Stimulated activated CD8-positive, alpha-beta memory T cell treated with anti-CD3 and anti-CD28 coated beads, Interleukin-15, amount 100 ng/mL, for 24 hours (primary cell): ENCODE results near the gene PREP.
"Not testable (repeated sequence)": the region's sequence is repeated elsewhere in the genome, so short reads cannot be mapped to it uniquely, and the experiment has no call there.

ENCODE experiments used
- DNase-seq: peaks from one replicate; pipeline ENCODE4 v3.0.0-alpha.2; 2020; ENCODE audit warnings: low read depth

PREP gene

DNA sequence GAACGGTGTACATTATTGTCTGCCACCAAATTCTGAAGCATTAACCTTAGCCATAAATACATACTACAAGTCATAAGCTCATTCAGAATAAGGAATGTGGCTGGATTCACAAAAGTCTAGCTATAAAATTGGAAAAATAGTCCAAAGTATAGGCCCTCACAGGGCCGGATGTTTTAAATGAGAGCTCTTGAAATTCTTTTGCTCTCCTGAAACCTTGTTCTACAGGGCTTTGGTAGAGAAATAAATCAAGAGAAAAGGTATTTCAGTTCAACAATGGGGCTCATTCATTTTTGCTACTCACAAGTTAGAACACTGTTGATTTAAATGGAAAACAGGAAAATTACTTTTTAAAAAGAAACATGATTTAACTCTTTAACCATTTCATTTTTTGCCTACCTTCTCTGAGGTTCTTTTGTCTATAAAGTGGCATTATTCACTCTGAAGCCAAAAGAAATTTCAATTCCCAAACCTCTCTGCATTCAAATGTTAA is 58.0 kb downstream of the PREP start:
- DNase-seq: no peak

DNA sequence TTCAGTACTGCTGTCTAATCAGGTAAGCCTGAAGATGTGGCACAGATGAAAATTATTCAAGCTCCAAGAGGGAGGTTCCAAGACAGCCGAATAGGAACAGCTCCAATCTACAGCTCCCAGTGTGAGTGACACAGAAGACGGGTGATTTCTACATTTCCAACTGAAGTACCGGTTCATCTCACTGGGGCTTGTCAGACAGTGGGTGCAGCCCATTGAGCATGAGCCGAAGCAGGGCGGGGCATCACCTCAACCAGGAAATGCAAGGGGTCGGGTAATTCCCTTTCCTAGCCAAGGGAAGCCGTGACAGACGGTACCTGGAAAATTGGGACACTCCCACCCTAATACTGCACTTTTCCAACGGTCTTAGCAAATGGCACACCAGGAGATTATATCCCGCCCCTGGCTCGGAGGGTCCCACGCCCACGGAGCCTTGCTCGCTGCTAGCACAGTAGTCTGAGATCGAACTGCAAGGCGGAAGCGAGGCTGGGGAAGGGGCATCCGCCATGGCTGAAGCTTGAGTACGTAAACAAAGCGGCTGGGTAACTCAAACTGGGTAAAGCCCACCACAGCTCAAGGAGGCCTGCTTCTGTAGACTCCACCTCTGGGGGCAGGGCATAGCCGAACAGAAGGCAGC is 64.4 kb downstream of the PREP start:
- DNase-seq: not testable (repeated sequence)

DNA sequence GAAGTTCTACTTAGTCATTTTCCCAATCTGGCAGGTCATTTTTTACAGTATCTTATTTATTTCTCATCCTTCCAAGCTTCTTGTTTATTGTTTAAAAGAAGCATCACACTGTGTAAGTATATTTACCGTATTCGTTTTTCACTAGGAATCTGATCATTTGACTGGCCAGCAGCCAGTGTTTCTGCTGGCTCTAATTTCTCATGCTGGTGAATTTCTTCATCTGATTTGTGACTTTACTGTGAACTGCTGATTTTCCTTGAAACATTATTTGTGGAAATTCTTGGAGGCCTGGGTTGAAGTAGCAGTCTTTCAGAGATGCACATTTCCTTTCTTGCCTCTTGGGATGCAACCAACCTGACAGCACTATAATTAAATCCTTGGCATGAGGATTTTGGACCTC is 65.9 kb downstream of the PREP start:
- DNase-seq: no peak

GRCh38 chr6:105332576-105332975 is 70.3 kb downstream of the PREP start:
- DNase-seq: no peak

- DNase-seq: no peak
Measured at GRCh38 chr6:105331927-105332326, 71.0 kb downstream of the PREP start.

- no peak for DNase-seq
Measured at GRCh38 chr6:105330913-105331312, 72.0 kb downstream of the PREP start.

DNA sequence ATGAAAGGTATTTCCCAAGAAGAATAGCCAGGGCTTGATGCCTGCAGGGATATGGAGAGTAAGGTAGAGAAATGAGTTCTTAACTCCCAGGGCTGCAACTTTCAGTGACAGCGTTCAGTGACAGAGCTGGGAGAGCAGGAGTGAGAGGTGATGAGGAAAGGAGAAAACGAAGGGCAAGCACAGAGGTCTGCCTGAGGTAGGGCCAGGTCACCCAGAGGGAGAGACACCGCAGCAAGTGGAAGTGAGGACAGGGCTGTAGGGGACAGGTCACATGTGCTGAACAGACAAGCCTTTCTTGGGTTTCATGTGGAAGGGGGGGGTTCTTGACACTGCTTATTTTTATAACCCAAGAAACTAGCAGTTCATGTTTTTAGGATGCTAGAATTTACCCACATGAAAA is 72.5 kb downstream of the PREP start:
- no peak for DNase-seq

DNA sequence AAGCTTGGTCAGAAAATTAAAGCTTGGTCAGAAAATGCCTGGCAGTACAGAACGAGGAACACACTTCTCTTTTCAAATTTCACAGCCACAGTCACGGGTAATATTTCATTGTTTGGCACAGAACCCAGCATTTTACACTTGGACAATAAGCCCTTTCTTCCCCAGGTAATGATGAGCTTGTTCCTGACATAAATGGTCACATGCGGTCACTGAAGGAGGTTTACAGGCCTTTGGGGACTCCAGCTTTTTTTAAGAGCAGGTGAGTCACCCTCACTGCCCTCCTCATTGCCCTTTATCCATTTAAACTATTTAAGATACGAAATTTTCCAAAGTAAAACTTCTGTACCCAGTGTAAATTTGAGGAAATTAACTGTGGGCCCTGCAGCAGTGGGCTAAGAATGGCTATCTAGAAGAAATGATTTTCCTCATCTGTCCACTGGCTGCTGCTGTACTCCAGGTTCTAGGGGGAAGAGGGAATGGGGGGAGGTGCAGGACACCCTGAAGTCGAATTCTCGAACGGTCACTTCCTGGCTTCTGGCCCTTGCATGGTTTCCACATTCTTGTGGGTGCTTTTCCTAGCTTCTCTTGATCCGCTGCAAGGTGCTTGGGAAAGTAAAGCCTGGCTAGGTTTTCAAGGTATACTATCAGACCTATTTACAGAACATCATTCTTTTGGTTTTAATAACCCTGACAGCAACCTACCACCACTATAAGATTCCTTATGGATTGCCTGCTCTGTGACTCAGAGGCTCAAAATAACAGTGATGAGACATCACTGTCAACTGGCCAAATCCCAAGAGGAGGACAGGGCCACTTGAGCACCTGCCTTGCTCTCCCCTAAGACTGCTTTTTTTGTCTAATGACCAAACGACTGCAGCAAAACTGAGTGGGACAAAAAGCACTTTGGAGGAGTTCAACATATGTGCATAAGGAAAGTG is 75.8 kb downstream of the PREP start:
- no peak for DNase-seq

DNA sequence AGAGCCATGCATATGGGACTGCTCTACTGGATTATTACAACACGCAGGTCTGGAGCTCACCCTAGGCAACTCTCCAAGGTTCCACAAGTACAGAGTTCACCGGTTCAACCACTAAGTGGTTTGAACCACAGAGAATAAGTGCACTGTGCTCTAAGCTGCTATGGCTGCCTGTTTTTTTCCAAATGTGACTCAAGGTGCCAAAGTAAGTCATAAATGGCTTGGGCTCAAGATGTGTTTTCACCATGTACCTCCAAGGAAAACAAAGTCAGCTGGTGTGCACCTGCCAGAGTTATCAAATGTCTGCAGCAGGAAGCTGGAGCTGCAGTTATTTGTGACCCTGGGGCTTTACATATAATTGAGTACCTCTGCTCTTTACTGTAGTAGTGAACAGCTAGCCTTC is 76.7 kb downstream of the PREP start:
- no peak for DNase-seq

- no peak for DNase-seq
Measured at GRCh38 chr6:105324386-105324950, 78.4 kb downstream of the PREP start.

- no peak for DNase-seq
Measured at GRCh38 chr6:105322499-105323225, 80.2 kb downstream of the PREP start.

DNA sequence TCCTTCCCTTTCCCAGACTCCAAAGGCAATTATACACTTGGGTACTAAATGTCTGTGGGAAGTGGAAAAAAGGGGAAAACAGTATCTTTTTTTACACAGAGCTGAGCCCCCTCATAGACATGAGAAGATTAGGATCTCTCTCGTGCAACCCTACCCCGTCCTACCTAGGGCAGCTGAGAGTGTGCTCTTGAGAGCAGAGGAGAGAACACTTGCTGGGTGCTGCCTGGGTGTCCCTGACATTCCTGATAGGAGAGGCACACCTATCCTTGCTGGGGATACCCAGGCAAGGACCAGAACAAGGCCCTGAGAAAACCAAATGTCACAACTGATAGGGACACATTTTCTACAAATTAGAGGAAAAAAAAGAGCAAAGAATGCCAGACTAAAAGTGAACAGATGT is 81.2 kb downstream of the PREP start:
- no peak for DNase-seq

DNA sequence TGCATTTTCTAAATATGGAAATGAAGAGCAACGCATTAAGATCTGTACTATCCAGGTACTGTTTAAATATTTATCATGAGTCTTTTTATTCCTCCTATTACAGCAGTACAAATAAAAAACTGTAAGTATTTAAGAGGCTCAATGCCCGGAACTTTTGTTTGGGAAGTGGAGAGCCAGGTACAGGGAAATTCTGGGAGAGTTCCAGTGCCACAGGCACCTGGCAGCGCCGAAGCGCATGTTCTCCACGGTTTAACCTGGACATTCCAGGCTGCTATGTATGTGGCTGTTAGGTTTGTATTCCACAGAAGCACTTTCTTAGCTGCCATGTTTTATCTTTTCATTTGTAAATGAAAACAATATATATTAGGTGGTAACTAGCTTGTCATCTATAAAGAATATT is 81.7 kb downstream of the PREP start:
- DNase-seq: no peak

- no peak for DNase-seq
Measured at GRCh38 chr6:105320765-105321164, 82.1 kb downstream of the PREP start.

- DNase-seq: no peak
Measured at GRCh38 chr6:105320271-105320670, 82.6 kb downstream of the PREP start.

DNA sequence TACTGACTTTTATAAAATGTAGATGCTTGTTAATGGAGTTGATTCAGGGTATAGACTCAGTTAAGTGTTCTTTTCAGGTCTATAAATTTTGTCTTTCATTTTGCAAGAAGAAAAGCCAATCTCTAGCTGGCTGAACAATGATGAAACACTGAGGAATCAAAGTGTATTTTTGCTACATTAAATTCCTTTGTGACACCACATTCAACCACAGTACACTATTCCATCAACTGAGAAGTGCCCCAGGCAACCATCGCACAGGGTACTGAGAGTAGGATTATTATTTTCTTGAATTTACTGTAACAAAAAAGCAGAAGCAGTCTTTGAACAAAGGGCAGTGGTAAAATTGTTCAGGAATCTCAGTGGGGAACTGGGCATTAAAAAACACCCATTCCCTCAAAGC is 83.6 kb downstream of the PREP start:
- DNase-seq: no peak

DNA sequence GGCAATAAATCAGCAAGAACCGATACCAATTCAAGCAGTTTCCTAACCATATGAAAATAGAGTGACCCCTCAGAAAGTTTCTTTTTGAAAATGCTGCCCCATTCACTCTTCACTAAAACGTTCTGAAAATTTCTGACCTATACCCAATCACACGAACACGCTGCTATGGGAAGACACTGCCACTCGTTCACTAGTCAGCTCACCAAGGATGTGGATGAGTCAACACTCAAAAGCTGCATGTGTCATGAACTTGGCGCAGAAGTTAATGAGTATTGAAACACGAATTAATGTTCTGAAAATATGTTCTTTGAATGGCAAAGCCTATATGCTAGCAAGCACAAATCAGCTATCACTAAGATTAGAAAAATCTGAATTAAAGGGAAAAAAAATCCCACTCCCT is 84.2 kb downstream of the PREP start:
- DNase-seq: no peak

- no peak for DNase-seq
Measured at GRCh38 chr6:105317607-105318533, 85.0 kb downstream of the PREP start.

- no peak for DNase-seq
Measured at GRCh38 chr6:105313211-105313610, 89.7 kb downstream of the PREP start.

DNA sequence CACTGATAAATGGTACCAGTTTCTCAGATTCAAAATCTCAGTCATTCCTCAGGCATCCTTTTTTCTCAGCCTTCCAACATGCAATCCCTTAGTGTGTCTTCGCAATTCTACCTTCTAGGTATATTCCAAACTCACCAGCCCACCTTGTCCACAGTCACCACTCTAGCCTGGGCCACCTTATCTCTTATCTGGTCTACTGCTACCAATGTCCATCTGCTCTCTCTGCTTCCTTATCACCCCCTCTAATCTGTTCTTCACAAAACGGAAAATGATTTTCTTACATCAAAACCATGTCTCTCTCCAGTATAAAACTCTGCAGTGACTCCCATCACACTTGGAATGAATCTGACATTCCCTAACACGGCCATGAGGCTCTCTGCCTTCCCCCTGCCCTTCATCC is 91.9 kb downstream of the PREP start:
- DNase-seq: no peak

DNA sequence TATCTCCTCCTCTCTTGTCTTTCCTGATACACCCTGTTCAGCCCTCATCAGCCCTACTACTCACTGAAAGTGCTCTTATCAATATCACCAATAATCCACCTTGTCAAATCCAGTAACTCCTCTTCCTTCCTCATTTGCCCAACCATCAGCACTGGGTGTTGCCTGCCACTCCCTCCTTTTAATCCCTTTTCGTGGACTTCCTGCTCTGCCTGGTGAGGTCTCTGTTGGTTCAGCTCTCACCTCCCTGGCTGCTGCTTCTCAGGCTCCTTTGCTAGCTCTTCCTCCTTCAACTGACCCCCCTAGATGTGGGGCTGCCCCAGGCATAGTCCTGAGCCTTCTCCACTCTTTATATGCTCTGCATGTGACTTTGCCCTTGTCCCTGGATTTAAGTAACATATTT is 92.5 kb downstream of the PREP start:
- no peak for DNase-seq
